HepG2 (cell line): Measurements from ENCODE around the gene DUSP22. TPM values are rescaled to one million over a fixed set of nuclear protein-coding genes. Genes with fewer than 3 reads are reported as not detected.

Experiments used
- ATAC-seq: fragments of 200-7000 bp; cut with Tn5 transposase; 3 replicates; pipeline ENCODE4 v1.9.1; 2020; ENCODE audit warnings: mild to moderate bottlenecking, moderate library complexity
- BruUV-seq: library from RNA; stranded (reverse); fragments of 400-500 nt; replicated peaks from 2 replicates; lab custom pipeline; 2021; lab: Mats Ljungman, UMichigan
- CTCF ChIA-PET: fragments of 300-600 bp; formaldehyde crosslinking; extraction: SDS; loops from one replicate; lab custom pipeline; 2021; ENCODE audit warnings: low total read pairs, inconsistent platforms, low intra/inter-chr PET ratio; lab: Yijun Ruan, JAX
- POLR2A ChIA-PET: fragments of 350-600 bp; sonication (Branson Sonifier 250); formaldehyde crosslinking; loops from one replicate; lab custom pipeline; 2020; ENCODE audit warnings: antibody characterized with exemption, inconsistent platforms; lab: Yijun Ruan, JAX
- DNase-seq: peaks from one replicate; pipeline ENCODE4 v3.0.0-alpha.2; 2015; ENCODE audit warnings: low spot score
- FAIRE-seq: peaks from 3 replicates; lab custom pipeline; 2011; peaks lifted over from hg19 to GRCh38; lab: Jason Lieb, UNC
- H2AFZ ChIP-seq: one replicate; pipeline ENCODE4 v1.6.1; 2011; ENCODE audit warnings: low read length, inconsistent platforms
- H3K27ac ChIP-seq: fragments of 300-600 bp; 3 replicates; pipeline ENCODE4 v1.8.0; 2011; ENCODE audit warnings: mixed run types, mild to moderate bottlenecking, mixed read lengths, low read length, inconsistent platforms; ENCODE audit not compliant: insufficient read depth; ENCODE audit errors: extremely low read length
- H3K27me3 ChIP-seq, 2 experiments: fragments of 200-600 bp in 1 of 2; 2 replicates in 1 of 2; 3 replicates in 1 of 2; pipeline versions ENCODE4 v1.6.0 to v1.8.0; 2011; ENCODE audit warnings: low read length in 2 of 2, mild to moderate bottlenecking in 2 of 2, moderate library complexity in 2 of 2, inconsistent platforms in 1 of 2; ENCODE audit not compliant: insufficient read depth in 2 of 2, control insufficient read depth in 1 of 2
- H3K36me3 ChIP-seq, 2 experiments: fragments of 200-600 bp in 1 of 2; replicated peaks in 1 of 2; 2 replicates in 1 of 2; 3 replicates in 1 of 2; pipeline versions ENCODE4 v1.5.1 to v1.8.0; 2011; ENCODE audit warnings: low read length in 2 of 2, inconsistent platforms in 1 of 2; ENCODE audit not compliant: insufficient read depth in 2 of 2, control insufficient read depth in 1 of 2
- H3K4me1 ChIP-seq: 2 replicates; pipeline ENCODE4 v1.5.1; 2012; ENCODE audit warnings: low read length, inconsistent platforms; ENCODE audit not compliant: insufficient read depth
- H3K4me2 ChIP-seq: 2 replicates; pipeline ENCODE4 v1.6.0; 2011; ENCODE audit warnings: low read depth, low read length, inconsistent platforms
- H3K4me3 ChIP-seq, 3 experiments: fragments of 200-600 bp in 1 of 3; sonication (generic), shearing (Covaris generic) in 1 of 3; replicated peaks in 1 of 3; 2 replicates each; pipeline ENCODE4 v1.5.1; 2011 to 2016; ENCODE audit warnings: low read length in 3 of 3, inconsistent platforms in 2 of 3, low read depth in 2 of 3, mild to moderate bottlenecking in 2 of 3, control low read depth in 1 of 3, mixed read lengths in 1 of 3; ENCODE audit not compliant: insufficient read depth in 1 of 3
- H3K79me2 ChIP-seq: one replicate; pipeline ENCODE4 v1.6.1; 2011; ENCODE audit warnings: low read length, inconsistent platforms; ENCODE audit not compliant: insufficient read depth
- H3K9ac ChIP-seq: 2 replicates; pipeline ENCODE4 v1.6.0; 2011; ENCODE audit warnings: mild to moderate bottlenecking, low read depth, low read length, inconsistent platforms; ENCODE audit not compliant: insufficient read depth
- H3K9me3 ChIP-seq: 2 replicates; pipeline ENCODE4 v1.5.1; 2012; ENCODE audit warnings: mild to moderate bottlenecking, low read length
- H4K20me1 ChIP-seq: 2 replicates; pipeline ENCODE4 v1.6.0; 2011; ENCODE audit warnings: inconsistent platforms, mild to moderate bottlenecking, low read length, moderate library complexity; ENCODE audit not compliant: insufficient read depth
- MAFK ChIP-seq, 2 experiments: IDR thresholded peaks in 1 of 2; conservative IDR thresholded peaks in 1 of 2; 2 replicates each; pipeline ENCODE4 v1.6.1; 2011; ENCODE audit warnings: improper control_type of control experiment in 2 of 2, low read length in 2 of 2
- MYNN ChIP-seq: sonication (generic); formaldehyde crosslinking; IDR thresholded peaks from 2 replicates; pipeline ENCODE4 v1.4.0; 2020; ENCODE audit warnings: mild to moderate bottlenecking, low read depth, missing genetic modification reagents
- POLR2AphosphoS2 ChIP-seq: IDR thresholded peaks from 2 replicates; pipeline ENCODE4 v1.6.1; 2011; ENCODE audit warnings: low read depth, low read length, improper control_type of control experiment
- SOX6 ChIP-seq, 2 experiments: fragments of 450-650 bp in 1 of 2; sonication (generic) in 1 of 2; formaldehyde crosslinking in 1 of 2; IDR thresholded peaks; 2 replicates each; pipeline versions ENCODE4 v1.4.0 to v1.6.1; 2017 to 2020; ENCODE audit warnings: antibody characterized with exemption in 1 of 2, mild to moderate bottlenecking in 1 of 2, missing genetic modification reagents in 1 of 2
- ZNF605 ChIP-seq: sonication (generic); formaldehyde crosslinking; IDR thresholded peaks from 2 replicates; pipeline ENCODE4 v1.8.0; 2022; ENCODE audit warnings: mild to moderate bottlenecking, missing genetic modification reagents
- WGBS: methylation state at CpG from one replicate; pipeline ENCODE4 v1.1.6; 2017; ENCODE audit warnings: low lambda C conversion rate; 5-methylcytosine and 5-hydroxymethylcytosine counted together
- in situ Hi-C: cut with HindIII; loops from 2 replicates; pipeline ENCODE4 v1.10.0; 2017; ENCODE audit warnings: low pct_unique_long_range_greater_than_20kb; ENCODE audit not compliant: extremely low pct_ligation_motif_present
- intact Hi-C: fragments of 100-400 bp; cut with micrococcal nuclease; formaldehyde crosslinking; loops from one replicate; pipeline ENCODE4 v1.10.0; 2022; ENCODE audit not compliant: unreplicated experiment
- polyA plus RNA-seq, 8 experiments: library from polyadenylated mRNA; depleted of rRNA in 3 of 8; stranded (reverse) in 7 of 8; unstranded in 1 of 8; fragments of >200 nt; fragmentation: Illumina TruSeq in 4 of 8; extraction: Trizol in 4 of 8; gene quantifications; 2 replicates each; pipeline versions ENCODE4 v1.2.1 to v1.2.3, GENCODE V29; 2011 to 2016; ENCODE audit warnings: low read depth in 4 of 8, missing spikeins in 1 of 8, mixed read lengths in 1 of 8; ENCODE audit not compliant: insufficient read depth in 1 of 8
- total RNA-seq, 5 experiments: library from RNA; depleted of rRNA; stranded (reverse); fragments of >200 nt; fragmentation: Illumina TruSeq; extraction: Trizol; gene quantifications; 2 replicates each; pipeline ENCODE4 v1.2.3, GENCODE V29; 2016; ENCODE audit warnings: low read depth in 1 of 5
- TF ChIP-seq, protein P1 (sequence below): IDR thresholded peaks from 2 replicates; pipeline ENCODE4 v1.6.1; 2016

DUSP22 gene
- total and polyA plus RNA-seq, 2 of the 13 experiments (the other 11 are each of a cell fraction or from before 2014, with no cell fraction given) = 20.2 to 32.8 TPM

GRCh38 chr6:257031-257725 is 35.1 kb upstream of the DUSP22 start:
- H3K9me3 ChIP-seq = no peaks in the 10 kb centered on the region
- peaks cover 1 to 11% of the 10 kb centered on the region in 2 experiments; a peak in 3 of 5 replicates for H3K27me3 ChIP-seq
- H2AFZ ChIP-seq = no peak overlapping the region
- H3K27ac ChIP-seq = no peak overlapping the region
- ChIA-PET CTCF (no interaction called here), POLR2A (no interaction called here)
- 36% methylated on average over 8 of the region's 8 CpGs for WGBS
- in situ Hi-C loops = no loop called here
- intact Hi-C loops = no loop called here
- DNase-seq (no peak), FAIRE-seq (no peak), ATAC-seq (no peak)
- H3K79me2 ChIP-seq = no peaks in the 10 kb centered on the region
- no peaks in the 10 kb centered on the region for H3K36me3 ChIP-seq
- H3K4me1 ChIP-seq = peaks cover 15% of the 10 kb centered on the region
- TF ChIP-seq SOX6 (IDR thresholded peaks at IDR 0.05) (no peak), SOX6 (CRISPR knock-in tag; IDR thresholded peaks at IDR 0.05) (peak; percentile 27; the same call in 1 of the 2 replicates), ZNF605 (no peak), MYNN (CRISPR knock-in tag) (no peak)
- TF ChIP-seq, protein P1, sequence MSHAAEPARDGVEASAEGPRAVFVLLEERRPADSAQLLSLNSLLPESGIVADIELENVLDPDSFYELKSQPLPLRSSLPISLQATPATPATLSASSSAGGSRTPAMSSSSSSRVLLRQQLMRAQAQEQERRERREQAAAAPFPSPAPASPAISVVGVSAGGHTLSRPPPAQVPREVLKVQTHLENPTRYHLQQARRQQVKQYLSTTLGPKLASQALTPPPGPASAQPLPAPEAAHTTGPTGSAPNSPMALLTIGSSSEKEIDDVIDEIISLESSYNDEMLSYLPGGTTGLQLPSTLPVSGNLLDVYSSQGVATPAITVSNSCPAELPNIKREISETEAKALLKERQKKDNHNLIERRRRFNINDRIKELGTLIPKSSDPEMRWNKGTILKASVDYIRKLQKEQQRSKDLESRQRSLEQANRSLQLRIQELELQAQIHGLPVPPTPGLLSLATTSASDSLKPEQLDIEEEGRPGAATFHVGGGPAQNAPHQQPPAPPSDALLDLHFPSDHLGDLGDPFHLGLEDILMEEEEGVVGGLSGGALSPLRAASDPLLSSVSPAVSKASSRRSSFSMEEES (CRISPR knock-in tag) = no peak
- H3K4me2 ChIP-seq = no peak overlapping the region
- no TSS peak for BruUV-seq
- no peaks in the 10 kb centered on the region for H4K20me1 ChIP-seq
- H3K9ac ChIP-seq = no peak overlapping the region
- no peak overlapping the region for H3K4me3 ChIP-seq

- FAIRE-seq = no peak
- in situ Hi-C loops = no loop called here
Observed at GRCh38 chr6:257774-258173, 34.5 kb upstream of the DUSP22 start.

More at GRCh38 chr6:257774-258173, 34.5 kb upstream of the DUSP22 start:
- POLR2A ChIA-PET = no interaction called here
- 0 out of 3 replicates have a peak, but pooled peaks have one; percentile 20 for ATAC-seq
- TF ChIP-seq POLR2AphosphoS2 = no peak
- TF ChIP-seq MAFK (conservative IDR thresholded peaks at IDR 0.05 in 1 of 2, IDR thresholded peaks at IDR 0.05 in 1 of 2; ENCODE audit: low read length in 2 of 2) = 0 out of 4 replicates have a peak, but pooled peaks of 1 of the 2 experiments have one; percentile 4
- no TSS peak for BruUV-seq
- H3K9ac ChIP-seq = no peak overlapping the region
- intact Hi-C loops = no loop called here
- no peaks in the 10 kb centered on the region for H3K9me3 ChIP-seq
- CTCF ChIA-PET = no interaction called here
- H3K4me1 ChIP-seq = peaks cover 15% of the 10 kb centered on the region
- WGBS = 4% methylated on average over 1 of the region's 1 CpG
- peaks cover 1 to 5% of the 10 kb centered on the region in 2 experiments; a peak in 3 of 5 replicates for H3K27me3 ChIP-seq
- H4K20me1 ChIP-seq = no peaks in the 10 kb centered on the region
- no peak overlapping the region for H3K4me2 ChIP-seq
- H2AFZ ChIP-seq = no peak overlapping the region
- H3K27ac ChIP-seq = no peak overlapping the region
- H3K4me3 ChIP-seq = no peak overlapping the region
- DNase-seq = no peak
- H3K36me3 ChIP-seq = no peaks in the 10 kb centered on the region
- H3K79me2 ChIP-seq = no peaks in the 10 kb centered on the region
